OCI-LY7 (cell line): Measurements from ENCODE around the gene RPL35. TPM values are rescaled to one million over a fixed set of nuclear protein-coding genes. Genes with fewer than 3 reads are reported as not detected.
A peak's percentile ranks its signal among the peaks of the same experiment; 100 is the strongest.

Experiments used
- BruUV-seq: library from RNA; stranded (reverse); fragments of 400-500 nt; replicated peaks from 2 replicates; lab custom pipeline; 2021; lab: Mats Ljungman, UMichigan
- CTCF ChIA-PET: fragments of 300-600 bp; sonication (Branson Sonifier 250); formaldehyde crosslinking; loops from one replicate; lab custom pipeline; 2022; ENCODE audit warnings: antibody characterized with exemption; ENCODE audit not compliant: unreplicated experiment; lab: Charles Lee
- POLR2A ChIA-PET: fragments of 300-600 bp; sonication (Branson Sonifier 250); formaldehyde crosslinking; loops from one replicate; lab custom pipeline; 2022; ENCODE audit warnings: antibody characterized with exemption; lab: Charles Lee
- DNase-seq: peaks from one replicate; pipeline ENCODE4 v3.0.0-alpha.2; 2015; ENCODE audit warnings: low spot score
- H2AFZ ChIP-seq: fragments of 200-600 bp; sonication (generic), shearing (Covaris generic); 2 replicates; pipeline ENCODE4 v1.6.1; 2014; ENCODE audit warnings: mild to moderate bottlenecking, antibody characterized with exemption, low read length, moderate library complexity
- H3K27ac ChIP-seq: fragments of 200-600 bp; sonication (generic); 2 replicates; pipeline ENCODE4 v1.5.1; 2014; ENCODE audit warnings: mixed run types, low read depth, mild to moderate bottlenecking, moderate library complexity, low read length, inconsistent platforms; ENCODE audit not compliant: poor library complexity, severe bottlenecking
- H3K36me3 ChIP-seq: fragments of 200-600 bp; sonication (generic); 2 replicates; pipeline ENCODE4 v1.6.1; 2014; ENCODE audit warnings: mild to moderate bottlenecking, antibody characterized with exemption, low read length, moderate library complexity, mixed read lengths; ENCODE audit not compliant: insufficient read depth
- H3K4me1 ChIP-seq: fragments of 200-600 bp; sonication (generic); 2 replicates; pipeline ENCODE4 v1.5.1; 2014; ENCODE audit warnings: mild to moderate bottlenecking, low read length; ENCODE audit not compliant: insufficient read depth, poor library complexity, severe bottlenecking
- H3K4me2 ChIP-seq: fragments of 200-600 bp; sonication (generic); 2 replicates; pipeline ENCODE4 v1.6.1; 2014; ENCODE audit warnings: mild to moderate bottlenecking, low read length
- H3K4me3 ChIP-seq: fragments of 200-600 bp; sonication (generic); 2 replicates; pipeline ENCODE4 v1.5.1; 2014; ENCODE audit warnings: mild to moderate bottlenecking, low read depth, low read length; ENCODE audit not compliant: poor library complexity, severe bottlenecking
- H3K79me2 ChIP-seq: fragments of 200-600 bp; sonication (generic); 2 replicates; pipeline ENCODE4 v1.6.1; 2016; ENCODE audit warnings: low read depth, mild to moderate bottlenecking, low read length, moderate library complexity, mixed read lengths; ENCODE audit not compliant: insufficient read depth
- H3K9me2 ChIP-seq: fragments of 200-600 bp; sonication (generic); 2 replicates; pipeline ENCODE4 v1.6.1; 2016; ENCODE audit warnings: mild to moderate bottlenecking, low read length, mixed read lengths; ENCODE audit not compliant: insufficient read depth
- H3K9me3 ChIP-seq: fragments of 200-600 bp; sonication (generic); 2 replicates; pipeline ENCODE4 v1.6.1; 2014; ENCODE audit warnings: mild to moderate bottlenecking, mixed run types, low read length, mixed read lengths
- H4K20me1 ChIP-seq: fragments of 200-600 bp; sonication (generic); 2 replicates; pipeline ENCODE4 v1.6.1; 2014; ENCODE audit warnings: mild to moderate bottlenecking, antibody characterized with exemption, low read length, moderate library complexity, mixed read lengths; ENCODE audit not compliant: insufficient read depth
- EZH2phosphoT487 ChIP-seq: fragments of 200-600 bp; sonication (generic); IDR thresholded peaks from 2 replicates; pipeline ENCODE4 v1.6.1; 2018; ENCODE audit warnings: low read depth, borderline replicate concordance, mild to moderate bottlenecking, mixed run types, antibody characterized with exemption, low read length, moderate library complexity, mixed read lengths
- intact Hi-C: fragments of 100-400 bp; cut with micrococcal nuclease; formaldehyde crosslinking; loops from one replicate; pipeline ENCODE4 v1.10.0; 2022; ENCODE audit not compliant: unreplicated experiment
- total RNA-seq, 2 experiments: library from RNA; depleted of rRNA in 1 of 2; stranded (reverse); fragments of >200 nt in 1 of 2; shearing (Covaris generic) in 1 of 2; gene quantifications; 2 replicates each; pipeline ENCODE4 v1.2.3, GENCODE V29; 2014 to 2022
- TF ChIP-seq, protein P1 (sequence below): fragments of 200-600 bp; sonication (generic); conservative IDR thresholded peaks from 2 replicates; pipeline ENCODE4 v1.5.1; 2014; ENCODE audit warnings: mild to moderate bottlenecking, antibody characterized with exemption, low read length, moderate library complexity, mixed read lengths

RPL35 gene
- total RNA-seq, 2 experiments from 2014 or later = 1,713 to 6,190 TPM

DNA sequence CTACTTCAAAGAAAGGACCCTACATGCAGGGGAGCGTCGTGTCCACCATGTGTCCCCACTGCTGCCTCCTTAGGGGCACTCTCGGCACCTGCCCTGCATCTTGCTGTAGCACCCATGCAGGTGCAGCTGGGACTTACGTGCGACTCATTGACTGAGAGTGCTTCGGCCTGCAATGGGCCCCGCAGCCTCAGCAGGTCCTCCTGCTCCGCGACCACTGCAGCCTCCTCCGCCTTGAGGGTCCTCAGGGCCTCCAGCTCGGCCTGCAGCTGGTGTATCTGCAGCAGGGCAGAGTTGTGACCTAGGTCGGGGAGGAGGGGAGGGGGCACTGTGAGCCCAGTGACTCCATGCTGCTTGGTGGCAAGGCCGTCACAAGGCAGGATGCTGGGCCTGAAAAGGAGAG, 27.2 kb upstream of the RPL35 start:
- DNase-seq = no peak
- Histone ChIP-seq H3K9me2 (no peaks in the 10 kb centered on the region), H3K4me1 (no peaks in the 10 kb centered on the region), H4K20me1 (no peaks in the 10 kb centered on the region), H3K9me3 (no peaks in the 10 kb centered on the region), H3K4me3 (no peak overlapping the region), H2AFZ (no peak overlapping the region), H3K36me3 (peaks cover 71% of the 10 kb centered on the region), H3K27ac (no peak overlapping the region), H3K79me2 (no peaks in the 10 kb centered on the region), H3K4me2 (no peak overlapping the region)
- ChIA-PET POLR2A (interaction anchor here (1.0 kb wide), 1 partner anchor 11 kb away, joined by 3 read pairs; no protein-coding TSS in a partner anchor), CTCF (no interaction called here)
- no TSS peak for BruUV-seq
- TF ChIP-seq, protein P1, sequence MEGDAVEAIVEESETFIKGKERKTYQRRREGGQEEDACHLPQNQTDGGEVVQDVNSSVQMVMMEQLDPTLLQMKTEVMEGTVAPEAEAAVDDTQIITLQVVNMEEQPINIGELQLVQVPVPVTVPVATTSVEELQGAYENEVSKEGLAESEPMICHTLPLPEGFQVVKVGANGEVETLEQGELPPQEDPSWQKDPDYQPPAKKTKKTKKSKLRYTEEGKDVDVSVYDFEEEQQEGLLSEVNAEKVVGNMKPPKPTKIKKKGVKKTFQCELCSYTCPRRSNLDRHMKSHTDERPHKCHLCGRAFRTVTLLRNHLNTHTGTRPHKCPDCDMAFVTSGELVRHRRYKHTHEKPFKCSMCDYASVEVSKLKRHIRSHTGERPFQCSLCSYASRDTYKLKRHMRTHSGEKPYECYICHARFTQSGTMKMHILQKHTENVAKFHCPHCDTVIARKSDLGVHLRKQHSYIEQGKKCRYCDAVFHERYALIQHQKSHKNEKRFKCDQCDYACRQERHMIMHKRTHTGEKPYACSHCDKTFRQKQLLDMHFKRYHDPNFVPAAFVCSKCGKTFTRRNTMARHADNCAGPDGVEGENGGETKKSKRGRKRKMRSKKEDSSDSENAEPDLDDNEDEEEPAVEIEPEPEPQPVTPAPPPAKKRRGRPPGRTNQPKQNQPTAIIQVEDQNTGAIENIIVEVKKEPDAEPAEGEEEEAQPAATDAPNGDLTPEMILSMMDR = no peak
- no peak for TF ChIP-seq EZH2phosphoT487
- intact Hi-C loops = no loop called here

DNA sequence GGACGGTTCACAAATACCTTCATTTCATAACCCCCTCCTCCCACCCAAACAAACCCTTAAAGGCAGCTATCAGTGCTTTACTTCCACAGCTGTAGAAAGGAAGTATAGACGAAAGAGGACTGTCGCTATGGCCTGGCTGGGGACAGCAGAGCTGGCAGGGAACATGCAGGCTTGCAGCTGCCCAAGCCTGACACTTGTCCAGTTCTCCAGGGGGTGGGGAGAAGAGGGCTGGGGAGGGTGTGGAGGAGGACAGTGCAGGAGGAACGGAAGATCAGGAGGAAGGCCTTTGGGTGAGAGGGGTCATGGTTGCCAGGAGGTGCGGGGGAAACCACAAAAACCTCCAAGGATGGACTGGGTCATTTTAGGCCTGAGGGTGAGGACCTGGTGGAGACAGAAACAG, 26.1 kb upstream of the RPL35 start:
- POLR2A ChIA-PET = no interaction called here
- no peak for TF ChIP-seq EZH2phosphoT487
- TF ChIP-seq, protein P1 = no peak
- no peaks in the 10 kb centered on the region for H3K9me3 ChIP-seq
- H3K79me2 ChIP-seq = no peaks in the 10 kb centered on the region
- no peaks in the 10 kb centered on the region for H3K9me2 ChIP-seq
- H3K4me3 ChIP-seq = no peak overlapping the region
- H2AFZ ChIP-seq = no peak overlapping the region
- H4K20me1 ChIP-seq = no peaks in the 10 kb centered on the region
- no peak overlapping the region for H3K27ac ChIP-seq
- no peaks in the 10 kb centered on the region for H3K4me1 ChIP-seq
- DNase-seq = no peak
- H3K4me2 ChIP-seq = no peak overlapping the region
- no TSS peak for BruUV-seq
- CTCF ChIA-PET = no interaction called here
- peaks cover 60% of the 10 kb centered on the region for H3K36me3 ChIP-seq
- intact Hi-C loops = no loop called here

DNA sequence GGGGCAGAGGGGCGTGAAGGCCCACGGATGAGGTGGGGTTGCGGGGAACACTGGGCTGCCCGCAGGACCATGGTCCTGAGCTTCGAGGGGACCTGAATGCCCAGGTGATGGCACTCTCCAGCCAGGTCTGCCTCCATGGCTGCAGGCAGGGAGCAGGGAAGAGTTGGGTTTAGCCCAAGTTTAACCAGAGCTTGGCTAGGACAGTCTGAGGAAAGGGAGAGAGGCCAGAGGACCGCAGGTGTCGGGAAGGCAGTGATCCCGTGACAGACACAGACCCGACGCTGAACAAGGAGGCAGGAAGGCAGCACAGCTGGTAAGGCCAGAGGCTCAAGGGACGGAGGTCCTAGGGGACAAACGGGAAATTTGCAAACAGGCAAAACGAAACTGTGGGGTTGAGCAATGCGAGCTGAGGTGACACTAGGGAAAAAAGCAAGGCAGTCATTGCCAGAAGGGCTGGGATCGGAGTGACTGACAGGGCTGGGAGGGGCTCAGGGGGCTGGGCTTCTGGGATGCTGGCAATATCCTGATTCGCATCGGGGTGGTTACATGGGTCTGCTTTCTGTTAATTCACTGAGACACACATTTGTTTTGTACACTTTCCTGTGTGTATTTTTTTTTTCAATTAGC, 25.2 kb upstream of the RPL35 start:
- Histone ChIP-seq H3K27ac (no peak overlapping the region), H3K36me3 (peaks cover 53% of the 10 kb centered on the region), H3K79me2 (no peaks in the 10 kb centered on the region), H3K9me3 (no peaks in the 10 kb centered on the region), H3K4me3 (no peak overlapping the region), H2AFZ (no peak overlapping the region), H3K9me2 (no peaks in the 10 kb centered on the region), H3K4me1 (no peaks in the 10 kb centered on the region), H4K20me1 (no peaks in the 10 kb centered on the region), H3K4me2 (no peak overlapping the region)
- TSS peak; percentile 55 for BruUV-seq
- no peak for DNase-seq
- CTCF ChIA-PET = no interaction called here
- POLR2A ChIA-PET = interaction anchor here (0.6 kb wide), 1 partner anchor 19 kb away, joined by 4 read pairs; no protein-coding TSS in a partner anchor
- intact Hi-C loops = no loop called here
- no peak for TF ChIP-seq EZH2phosphoT487
- TF ChIP-seq, protein P1 = no peak
